Activated B cell treated with CpG ODN at 0.5 μM for 24 hours (primary cell): ENCODE data around the gene MNT. TPM values are rescaled to one million over a fixed set of nuclear protein-coding genes. Genes with fewer than 3 reads are reported as not detected.

Experiments
- ATAC-seq: fragments of 200-7000 bp; cut with Tn5 transposase; one replicate; pipeline ENCODE4 v1.10.0; 2021; ENCODE audit warnings: low read depth, mild to moderate bottlenecking, moderate library complexity
- CTCF ChIA-PET: fragments of 350-600 bp; sonication (Branson Sonifier 250); formaldehyde crosslinking; loops from one replicate; lab custom pipeline; 2021; ENCODE audit warnings: antibody characterized with exemption; lab: Charles Lee
- POLR2A ChIA-PET: fragments of 350-600 bp; sonication (Branson Sonifier 250); formaldehyde crosslinking; loops from one replicate; lab custom pipeline; 2021; ENCODE audit warnings: antibody characterized with exemption; lab: Charles Lee
- DNase-seq: peaks from one replicate; pipeline ENCODE4 v3.0.0; 2022
- H3K27ac Mint-ChIP-seq: one replicate; pipeline ENCODE4 v1.8.0; 2020; ENCODE audit warnings: mixed read lengths
- H3K27me3 Mint-ChIP-seq: one replicate; pipeline ENCODE4 v1.8.0; 2021; ENCODE audit warnings: mixed read lengths
- H3K36me3 Mint-ChIP-seq: one replicate; pipeline ENCODE4 v1.8.0; 2021; ENCODE audit warnings: low read depth, mixed read lengths
- H3K4me1 Mint-ChIP-seq: one replicate; pipeline ENCODE4 v1.8.0; 2021; ENCODE audit warnings: mixed read lengths
- H3K4me3 Mint-ChIP-seq: one replicate; pipeline ENCODE4 v1.8.0; 2020; ENCODE audit warnings: mild to moderate bottlenecking, mixed read lengths
- H3K9me3 Mint-ChIP-seq: one replicate; pipeline ENCODE4 v1.8.0; 2020; ENCODE audit warnings: mixed read lengths
- CTCF ChIP-seq: fragments of 200-600 bp; IDR thresholded peaks from one replicate; pipeline ENCODE4 v1.8.0; 2022; ENCODE audit warnings: antibody characterized with exemption, mild to moderate bottlenecking
- intact Hi-C: fragments of 100-400 bp; cut with micrococcal nuclease; formaldehyde crosslinking; loops from one replicate; pipeline ENCODE4 v1.15.1; 2024
- total RNA-seq: library from RNA; stranded (reverse); gene quantifications from 2 replicates; pipeline ENCODE4 v1.2.3, GENCODE V29; 2022

The MNT gene
- total RNA-seq, 1 donor from 2014 or later = 31.3 TPM

GRCh38 chr17:2361010-2361760 lies 39.7 kb downstream of the MNT start:
- POLR2A ChIA-PET = no interaction called here
- peaks cover 37% of the 10 kb centered on the region for H3K36me3 Mint-ChIP-seq

GRCh38 chr17:2357931-2358434 lies 42.9 kb downstream of the MNT start:
- Mint-ChIP-seq H3K36me3 (peaks cover 19% of the 10 kb centered on the region), H3K4me3 (no peak overlapping the region), H3K27me3 (no peaks in the 10 kb centered on the region), H3K4me1 (peaks cover 4% of the 10 kb centered on the region), H3K27ac (no peak overlapping the region), H3K9me3 (no peaks in the 10 kb centered on the region)
- DNase-seq = no peak
- no peak for ATAC-seq
- POLR2A ChIA-PET = no interaction called here
- CTCF ChIA-PET = no interaction called here
- no peak for TF ChIP-seq CTCF
- intact Hi-C loops = no loop called here

More at GRCh38 chr17:2361010-2361760, 39.7 kb downstream of the MNT start:
- TF ChIP-seq CTCF = no peak
- CTCF ChIA-PET = no interaction called here
- Mint-ChIP-seq H3K4me3 (no peak overlapping the region), H3K9me3 (no peaks in the 10 kb centered on the region), H3K4me1 (no peaks in the 10 kb centered on the region), H3K27me3 (no peaks in the 10 kb centered on the region), H3K27ac (no peak overlapping the region)
- no peak for DNase-seq
- intact Hi-C loops = no loop called here
- ATAC-seq = no peak

GRCh38 chr17:2357237-2357636 lies 43.6 kb downstream of the MNT start:
- DNase-seq (no peak), ATAC-seq (no peak)
- POLR2A ChIA-PET = no interaction called here
- Mint-ChIP-seq H3K4me3 (no peak overlapping the region), H3K4me1 (peaks cover 6% of the 10 kb centered on the region), H3K27me3 (no peaks in the 10 kb centered on the region), H3K9me3 (no peaks in the 10 kb centered on the region), H3K36me3 (peaks cover 14% of the 10 kb centered on the region), H3K27ac (no peak overlapping the region)
- no peak for TF ChIP-seq CTCF
- CTCF ChIA-PET = no interaction called here
- intact Hi-C loops = no loop called here

GRCh38 chr17:2354311-2354710 lies 46.5 kb downstream of the MNT start:
- Mint-ChIP-seq H3K4me1 (peaks cover 6% of the 10 kb centered on the region), H3K4me3 (no peak overlapping the region), H3K36me3 (peaks cover 3% of the 10 kb centered on the region), H3K9me3 (no peaks in the 10 kb centered on the region), H3K27ac (no peak overlapping the region), H3K27me3 (no peaks in the 10 kb centered on the region)
- intact Hi-C loops = no loop called here
- ATAC-seq (no peak), DNase-seq (no peak)
- TF ChIP-seq CTCF = no peak
- ChIA-PET CTCF (interaction anchor here (1.0 kb wide), 1 partner anchor 62 kb away, joined by 3 read pairs; no protein-coding TSS in a partner anchor), POLR2A (no interaction called here)

- no peaks in the 10 kb centered on the region for H3K27me3 Mint-ChIP-seq
- no peak for TF ChIP-seq CTCF
- intact Hi-C loops = no loop called here
Measured at GRCh38 chr17:2351269-2351668, 49.6 kb downstream of the MNT start.

More at GRCh38 chr17:2351269-2351668, 49.6 kb downstream of the MNT start:
- H3K27ac Mint-ChIP-seq = no peak overlapping the region
- H3K36me3 Mint-ChIP-seq = no peaks in the 10 kb centered on the region
- H3K9me3 Mint-ChIP-seq = no peaks in the 10 kb centered on the region
- no peak for DNase-seq
- CTCF ChIA-PET = interaction anchor here (1.1 kb wide), 1 partner anchor 15 kb away, joined by 3 read pairs; the partner anchor contains the start of gene TSR1
- H3K4me3 Mint-ChIP-seq = no peak overlapping the region
- POLR2A ChIA-PET = no interaction called here
- ATAC-seq = no peak
- H3K4me1 Mint-ChIP-seq = peaks cover 6% of the 10 kb centered on the region
